Measurements from ENCODE around the gene KCTD6.

The KCTD6 gene

DNA sequence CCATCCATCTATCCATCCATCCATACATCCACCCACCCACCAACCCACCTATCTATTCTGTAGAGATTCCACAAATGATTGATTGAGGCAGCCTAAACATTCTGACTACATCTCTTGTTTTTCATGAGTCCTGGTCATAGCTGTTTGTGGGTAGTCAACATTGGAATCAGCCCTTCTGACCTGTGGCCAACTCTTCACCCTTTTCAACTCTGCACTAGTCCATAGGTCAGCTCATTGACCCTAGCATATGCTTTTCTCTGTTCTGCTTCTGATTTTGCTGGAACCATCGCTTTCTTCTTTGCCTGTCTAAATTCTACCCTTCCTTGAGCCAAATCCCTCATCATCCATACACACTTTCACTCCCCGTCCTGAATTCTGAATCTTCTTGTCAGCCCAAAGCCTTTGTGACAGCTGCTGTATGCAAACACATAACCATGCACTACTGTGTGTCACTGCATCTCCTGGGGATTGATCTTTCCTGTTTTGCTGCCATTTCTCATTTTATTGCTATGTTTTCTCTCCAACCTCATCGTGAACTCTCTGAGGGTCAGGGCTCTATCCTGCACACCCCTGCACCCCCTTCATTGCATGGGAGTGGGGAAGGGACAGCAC is 16.8 kb upstream of the KCTD6 start:
- no peak overlapping the region for H3K27ac ChIP-seq
- no peak for TF ChIP-seq ZFX (IDR thresholded peaks at IDR 0.05; ENCODE audit: borderline replicate concordance)
- TF ChIP-seq, protein P1, sequence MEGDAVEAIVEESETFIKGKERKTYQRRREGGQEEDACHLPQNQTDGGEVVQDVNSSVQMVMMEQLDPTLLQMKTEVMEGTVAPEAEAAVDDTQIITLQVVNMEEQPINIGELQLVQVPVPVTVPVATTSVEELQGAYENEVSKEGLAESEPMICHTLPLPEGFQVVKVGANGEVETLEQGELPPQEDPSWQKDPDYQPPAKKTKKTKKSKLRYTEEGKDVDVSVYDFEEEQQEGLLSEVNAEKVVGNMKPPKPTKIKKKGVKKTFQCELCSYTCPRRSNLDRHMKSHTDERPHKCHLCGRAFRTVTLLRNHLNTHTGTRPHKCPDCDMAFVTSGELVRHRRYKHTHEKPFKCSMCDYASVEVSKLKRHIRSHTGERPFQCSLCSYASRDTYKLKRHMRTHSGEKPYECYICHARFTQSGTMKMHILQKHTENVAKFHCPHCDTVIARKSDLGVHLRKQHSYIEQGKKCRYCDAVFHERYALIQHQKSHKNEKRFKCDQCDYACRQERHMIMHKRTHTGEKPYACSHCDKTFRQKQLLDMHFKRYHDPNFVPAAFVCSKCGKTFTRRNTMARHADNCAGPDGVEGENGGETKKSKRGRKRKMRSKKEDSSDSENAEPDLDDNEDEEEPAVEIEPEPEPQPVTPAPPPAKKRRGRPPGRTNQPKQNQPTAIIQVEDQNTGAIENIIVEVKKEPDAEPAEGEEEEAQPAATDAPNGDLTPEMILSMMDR (IDR thresholded peaks at IDR 0.05) = no peak

GRCh38 chr3:58478781-58479180 is 13.1 kb upstream of the KCTD6 start:
- TF ChIP-seq ZFX (IDR thresholded peaks at IDR 0.05; ENCODE audit: borderline replicate concordance) = no peak
- TF ChIP-seq, protein P1 (IDR thresholded peaks at IDR 0.05) = no peak
- H3K27ac ChIP-seq = no peak overlapping the region

DNA sequence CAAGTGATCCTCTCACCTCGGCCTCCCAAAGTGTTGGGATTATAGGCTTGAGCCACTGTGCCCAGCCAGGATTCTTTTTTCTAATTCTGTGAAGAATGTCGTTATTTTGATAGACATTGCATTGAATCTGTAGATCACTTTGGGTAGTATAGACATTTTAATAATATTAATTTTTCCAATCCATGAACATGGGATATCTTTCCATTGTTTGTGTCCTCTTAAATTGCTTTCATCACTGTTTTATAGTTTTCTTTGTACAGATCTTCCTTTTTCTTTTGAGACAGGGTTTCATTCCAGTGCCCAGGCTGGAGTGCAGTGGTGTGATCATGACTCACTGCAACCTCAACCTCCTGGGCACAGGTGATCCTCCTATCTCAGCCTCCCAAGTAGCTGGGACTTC is 11.6 kb upstream of the KCTD6 start:
- no peak overlapping the region for H3K27ac ChIP-seq
- TF ChIP-seq ZFX (IDR thresholded peaks at IDR 0.05; ENCODE audit: borderline replicate concordance) = no peak
- TF ChIP-seq, protein P1 (IDR thresholded peaks at IDR 0.05) = no peak

DNA sequence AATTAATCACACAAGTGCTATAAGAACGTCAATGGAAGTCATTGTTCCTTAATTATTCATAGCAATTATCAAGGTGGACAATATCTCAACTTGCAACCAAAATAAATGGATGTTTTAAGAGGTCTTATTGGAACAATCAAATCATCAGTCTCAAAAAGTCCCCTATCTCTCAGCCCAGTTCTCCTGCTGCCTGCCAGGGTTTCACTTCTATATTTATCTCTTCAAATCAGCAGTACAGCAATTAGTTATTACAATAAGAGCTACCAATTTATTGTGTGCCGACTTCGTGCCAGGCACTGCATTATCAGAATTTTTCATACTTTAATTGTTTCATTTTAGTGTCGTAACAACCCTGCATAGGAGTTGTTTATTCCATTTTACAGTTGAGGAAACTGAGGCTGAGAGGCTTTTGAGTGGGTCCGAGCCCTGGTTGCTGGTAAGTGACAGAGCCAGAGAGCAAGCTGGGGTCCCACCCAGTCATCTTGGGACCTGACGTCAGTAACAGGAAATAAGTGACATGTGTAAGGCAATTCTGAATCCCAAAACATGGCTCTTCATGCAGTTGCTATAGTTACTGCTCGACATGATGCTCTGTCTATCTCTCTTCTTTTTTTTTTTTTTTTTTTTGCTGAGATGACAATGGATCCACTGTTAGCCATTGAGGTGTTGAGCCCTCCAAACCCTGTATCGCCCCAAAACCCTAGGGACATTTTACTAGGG is 8.8 kb upstream of the KCTD6 start:
- no peak for TF ChIP-seq ZFX (IDR thresholded peaks at IDR 0.05; ENCODE audit: borderline replicate concordance)
- TF ChIP-seq, protein P1 (IDR thresholded peaks at IDR 0.05) = no peak
- H3K27ac ChIP-seq = no peak overlapping the region

GRCh38 chr3:58484045-58484721 is 7.7 kb upstream of the KCTD6 start:
- TF ChIP-seq, protein P1 (IDR thresholded peaks at IDR 0.05) = no peak
- TF ChIP-seq ZFX (IDR thresholded peaks at IDR 0.05; ENCODE audit: borderline replicate concordance) = no peak
- H3K27ac ChIP-seq = no peak overlapping the region

GRCh38 chr3:58484722-58485069 is 7.2 kb upstream of the KCTD6 start:
- no peak for TF ChIP-seq ZFX (IDR thresholded peaks at IDR 0.05; ENCODE audit: borderline replicate concordance)
- TF ChIP-seq, protein P1 (IDR thresholded peaks at IDR 0.05) = no peak
- no peak overlapping the region for H3K27ac ChIP-seq

Measured in 22Rv1 (cell line).